Neural cell (in vitro differentiated cells): ENCODE measurements around the gene FCRLA. TPM values are rescaled to one million over a fixed set of nuclear protein-coding genes. Genes with fewer than 3 reads are reported as not detected.
"Not testable (repeated sequence)": the region's sequence is repeated elsewhere in the genome, so short reads cannot be mapped to it uniquely, and the experiment has no call there.

ENCODE experiments used
- H2AFZ ChIP-seq: fragments of 200-600, 300-800 bp; sonication (generic), shearing (Covaris generic); 2 replicates; pipeline ENCODE4 v1.6.0; 2014; ENCODE audit warnings: low read depth, mild to moderate bottlenecking, antibody characterized with exemption, low read length, moderate library complexity
- H3F3A ChIP-seq: fragments of 200-600 bp; shearing (Covaris generic); 2 replicates; pipeline ENCODE4 v1.6.1; 2016; ENCODE audit warnings: mild to moderate bottlenecking, moderate library complexity, mixed read lengths, antibody characterized with exemption, low read length; ENCODE audit not compliant: insufficient read depth, poor library complexity, severe bottlenecking
- H3K27ac ChIP-seq: fragments of 200-600, 300-800 bp; sonication (generic), shearing (Covaris generic); 2 replicates; pipeline ENCODE4 v1.5.1; 2014; ENCODE audit warnings: mild to moderate bottlenecking, low read length, moderate library complexity
- H3K27me3 ChIP-seq: fragments of 300-800, 200-600 bp; sonication (generic), shearing (Covaris generic); 2 replicates; pipeline ENCODE4 v1.6.0; 2014; ENCODE audit warnings: mild to moderate bottlenecking, low read depth, low read length, moderate library complexity; ENCODE audit not compliant: insufficient read depth
- H3K36me3 ChIP-seq: fragments of 300-800, 200-600 bp; sonication (generic), shearing (Covaris generic); 2 replicates; pipeline ENCODE4 v1.5.1; 2014; ENCODE audit warnings: mild to moderate bottlenecking, antibody characterized with exemption, low read length, moderate library complexity; ENCODE audit not compliant: insufficient read depth
- H3K4me2 ChIP-seq: fragments of 300-800, 200-600 bp; sonication (generic), shearing (Covaris generic); 2 replicates; pipeline ENCODE4 v1.6.0; 2014; ENCODE audit warnings: mild to moderate bottlenecking, low read length
- H3K4me3 ChIP-seq: fragments of 300-800, 200-600 bp; sonication (generic), shearing (Covaris generic); 2 replicates; pipeline ENCODE4 v1.5.1; 2014; ENCODE audit warnings: mild to moderate bottlenecking, low read length, moderate library complexity
- H3K79me2 ChIP-seq: fragments of 200-600 bp; shearing (Covaris generic); replicated peaks from 2 replicates; pipeline ENCODE4 v1.6.0; 2014; ENCODE audit warnings: mild to moderate bottlenecking, low read length, moderate library complexity; ENCODE audit not compliant: insufficient read depth
- H3K9ac ChIP-seq: fragments of 300-800, 200-600 bp; sonication (generic), shearing (Covaris generic); 2 replicates; pipeline ENCODE4 v1.6.1; 2016; ENCODE audit warnings: mild to moderate bottlenecking, low read length, mixed read lengths
- H3K9me2 ChIP-seq: fragments of 200-600 bp; shearing (Covaris generic); 2 replicates; pipeline ENCODE4 v1.6.1; 2016; ENCODE audit warnings: mild to moderate bottlenecking, low read length, mixed read lengths; ENCODE audit not compliant: insufficient read depth
- H3K9me3 ChIP-seq: fragments of 200-600, 300-800 bp; sonication (generic), shearing (Covaris generic); 2 replicates; pipeline ENCODE4 v1.6.1; 2016; ENCODE audit warnings: mild to moderate bottlenecking, mixed run types, low read length, moderate library complexity, mixed read lengths
- H4K20me1 ChIP-seq: fragments of 200-600 bp; shearing (Covaris generic); 2 replicates; pipeline ENCODE4 v1.6.1; 2016; ENCODE audit warnings: mild to moderate bottlenecking, mixed run types; ENCODE audit not compliant: insufficient read depth
- CTCF ChIP-seq: fragments of 450-650 bp; IDR thresholded peaks from 2 replicates; pipeline ENCODE4 v1.5.1; 2014; ENCODE audit warnings: antibody characterized with exemption, mild to moderate bottlenecking, moderate library complexity; ENCODE audit not compliant: poor library complexity, severe bottlenecking
- EP300 ChIP-seq: fragments of 450-650 bp; conservative IDR thresholded peaks from 2 replicates; pipeline ENCODE4 v1.6.1; 2014; ENCODE audit warnings: antibody characterized with exemption, mild to moderate bottlenecking, moderate library complexity; ENCODE audit not compliant: poor library complexity, severe bottlenecking
- EZH2 ChIP-seq: fragments of 200-600, 300-800 bp; shearing (Covaris generic), sonication (generic); IDR thresholded peaks from 2 replicates; pipeline ENCODE4 v1.6.1; 2014; ENCODE audit warnings: antibody characterized with exemption, low read length, borderline replicate concordance, mild to moderate bottlenecking; ENCODE audit not compliant: insufficient read depth, poor library complexity, severe bottlenecking
- MXI1 ChIP-seq: fragments of 450-650 bp; conservative IDR thresholded peaks from 2 replicates; pipeline ENCODE4 v1.6.1; 2014; ENCODE audit warnings: antibody characterized with exemption, mild to moderate bottlenecking; ENCODE audit not compliant: poor library complexity, severe bottlenecking
- POLR2AphosphoS5 ChIP-seq: IDR thresholded peaks from 2 replicates; pipeline ENCODE4 v1.6.1; 2012
- RAD21 ChIP-seq: fragments of 450-650 bp; conservative IDR thresholded peaks from 2 replicates; pipeline ENCODE4 v1.6.1; 2014; ENCODE audit warnings: antibody characterized with exemption, mild to moderate bottlenecking, moderate library complexity
- REST ChIP-seq: IDR thresholded peaks from 2 replicates; pipeline ENCODE4 v1.6.1; 2012; ENCODE audit warnings: borderline replicate concordance
- SMC3 ChIP-seq: fragments of 450-650 bp; conservative IDR thresholded peaks from 2 replicates; pipeline ENCODE4 v1.6.1; 2014; ENCODE audit warnings: antibody characterized with exemption, mild to moderate bottlenecking, moderate library complexity; ENCODE audit not compliant: poor library complexity
- TAF1 ChIP-seq: IDR thresholded peaks from 2 replicates; pipeline ENCODE4 v1.6.1; 2012; ENCODE audit warnings: low read depth
- polyA minus RNA-seq: library from RNA; depleted of rRNA, polyadenylated mRNA; stranded (reverse); fragments of >200 nt; gene quantifications from 2 replicates; pipeline ENCODE4 v1.2.3, GENCODE V29; 2014
- polyA plus RNA-seq: library from polyadenylated mRNA; depleted of rRNA; stranded (reverse); fragments of >200 nt; gene quantifications from 2 replicates; pipeline ENCODE4 v1.2.3, GENCODE V29; 2014

Gene FCRLA
- not detected in 2 replicates for polyA plus RNA-seq
- not detected in 2 replicates for polyA minus RNA-seq

- H3F3A ChIP-seq = no peaks in the 10 kb centered on the region
- H3K4me3 ChIP-seq = no peak within 1 kb of the TSS
- TF ChIP-seq MXI1 = no peak
- TF ChIP-seq TAF1 = no peak
- TF ChIP-seq POLR2AphosphoS5 = no peak
- TF ChIP-seq EZH2 = no peak
- TF ChIP-seq REST = no peak
- no peak for TF ChIP-seq SMC3
- TF ChIP-seq CTCF = no peak
- no peak for TF ChIP-seq RAD21
- TF ChIP-seq EP300 = no peak
- no peaks in the 10 kb centered on the region for H3K9me2 ChIP-seq
- H3K79me2 ChIP-seq = no peaks in the 10 kb centered on the region
- no peak within 1 kb of the TSS for H2AFZ ChIP-seq
- no peak within 1 kb of the TSS for H3K27ac ChIP-seq
- H3K9ac ChIP-seq = no peak within 1 kb of the TSS
- H4K20me1 ChIP-seq = no peaks in the 10 kb centered on the region
- H3K27me3 ChIP-seq = no peaks in the 10 kb centered on the region
- no peaks in the 10 kb centered on the region for H3K9me3 ChIP-seq
- no peaks in the 10 kb centered on the region for H3K36me3 ChIP-seq
- H3K4me2 ChIP-seq = no peak within 1 kb of the TSS
Measured at GRCh38 chr1:161706482-161707347, at the start of gene FCRLA. TSS of gene FCRLA (plus strand) at chr1:161707229. CDS start at chr1:161707265, 36 bp downstream.

GRCh38 chr1:161658524-161658923, 48.5 kb upstream of the FCRLA start:
- not testable (repeated sequence) for H3F3A ChIP-seq, H3K9me2 ChIP-seq, H3K27ac ChIP-seq, H3K9me3 ChIP-seq, H3K4me2 ChIP-seq, H4K20me1 ChIP-seq, H3K36me3 ChIP-seq, H3K9ac ChIP-seq, H3K4me3 ChIP-seq, H2AFZ ChIP-seq, H3K27me3 ChIP-seq, H3K79me2 ChIP-seq

GRCh38 chr1:161661660-161662311, 45.2 kb upstream of the FCRLA start:
- H3K79me2 ChIP-seq, H3K4me3 ChIP-seq, H3K27ac ChIP-seq, H2AFZ ChIP-seq, H3K27me3 ChIP-seq, H3K4me2 ChIP-seq, H3K36me3 ChIP-seq, H4K20me1 ChIP-seq, H3K9me2 ChIP-seq, H3K9ac ChIP-seq, H3F3A ChIP-seq, H3K9me3 ChIP-seq: not testable (repeated sequence)

- H3K27me3 ChIP-seq, H3K4me3 ChIP-seq, H4K20me1 ChIP-seq, H3K9me2 ChIP-seq, H3K79me2 ChIP-seq, H3K9me3 ChIP-seq, H3K27ac ChIP-seq, H3F3A ChIP-seq, H3K36me3 ChIP-seq, H2AFZ ChIP-seq, H3K4me2 ChIP-seq, H3K9ac ChIP-seq: not testable (repeated sequence)
Measured at GRCh38 chr1:161662684-161663339, 44.2 kb upstream of the FCRLA start, which contains the start of gene FCGR2B. TSS of gene FCGR2B (plus strand) at chr1:161663143. CDS start at chr1:161663242, 99 bp downstream.
